ENCODE results near the gene FBXW5. TPM values are rescaled to one million over a fixed set of nuclear protein-coding genes. Genes with fewer than 3 reads are reported as not detected.

The FBXW5 gene
- total RNA-seq, 3 donors from 2014 or later, result 103 to 183 (median 126) TPM

GRCh38 chr9:136972743-136973142, 28.2 kb upstream of the FBXW5 start:
- no peak overlapping the region for H3K4me3 ChIP-seq
- H3K27ac ChIP-seq, result no peak overlapping the region
- no peaks in the 10 kb centered on the region for H3K27me3 ChIP-seq
- H3K9me3 ChIP-seq, result no peaks in the 10 kb centered on the region
- H3K4me1 ChIP-seq, result no peaks in the 10 kb centered on the region
- no peak for DNase-seq (ENCODE audit: low spot score in 2 of 2)
- TF ChIP-seq POLR2A (IDR thresholded peaks at IDR 0.05), result no peak
- no peak for TF ChIP-seq CTCF (IDR thresholded peaks at IDR 0.05)
- TF ChIP-seq POLR2AphosphoS5 (IDR thresholded peaks at IDR 0.05), result no peak
- no peaks in the 10 kb centered on the region for H3K36me3 ChIP-seq
- intact Hi-C loops (cut with DNase I; ENCODE audit: low total_unique reads), result no loop called here

GRCh38 chr9:136972335-136972734, 27.8 kb upstream of the FBXW5 start:
- TF ChIP-seq CTCF (IDR thresholded peaks at IDR 0.05) (no peak), POLR2AphosphoS5 (IDR thresholded peaks at IDR 0.05) (no peak), POLR2A (IDR thresholded peaks at IDR 0.05) (no peak)
- no peaks in the 10 kb centered on the region for H3K36me3 ChIP-seq
- H3K4me3 ChIP-seq, result no peak overlapping the region
- no peaks in the 10 kb centered on the region for H3K4me1 ChIP-seq
- no peaks in the 10 kb centered on the region for H3K27me3 ChIP-seq
- no peak overlapping the region for H3K27ac ChIP-seq
- intact Hi-C loops (cut with DNase I; ENCODE audit: low total_unique reads), result no loop called here
- no peaks in the 10 kb centered on the region for H3K9me3 ChIP-seq
- no peak for DNase-seq (ENCODE audit: low spot score in 2 of 2)

- no peaks in the 10 kb centered on the region for H3K4me1 ChIP-seq
- no peaks in the 10 kb centered on the region for H3K9me3 ChIP-seq
- intact Hi-C loops (cut with DNase I; ENCODE audit: low total_unique reads), result no loop called here
- TF ChIP-seq POLR2AphosphoS5 (IDR thresholded peaks at IDR 0.05), result no peak
- TF ChIP-seq POLR2A (IDR thresholded peaks at IDR 0.05), result no peak
- no peak for TF ChIP-seq CTCF (IDR thresholded peaks at IDR 0.05)
- H3K27me3 ChIP-seq, result no peaks in the 10 kb centered on the region
- DNase-seq (ENCODE audit: low spot score in 2 of 2), result no peak
- H3K27ac ChIP-seq, result no peak overlapping the region
- H3K36me3 ChIP-seq, result no peaks in the 10 kb centered on the region
- no peak overlapping the region for H3K4me3 ChIP-seq
These were observed 27.2 kb upstream of the FBXW5 start for GRCh38 chr9:136971746-136972145.

GRCh38 chr9:136970361-136970760, 25.8 kb upstream of the FBXW5 start:
- Histone ChIP-seq H3K27me3 (no peaks in the 10 kb centered on the region), H3K4me1 (no peaks in the 10 kb centered on the region), H3K4me3 (no peak overlapping the region), H3K27ac (no peak overlapping the region), H3K36me3 (no peaks in the 10 kb centered on the region), H3K9me3 (no peaks in the 10 kb centered on the region)
- intact Hi-C loops (cut with DNase I; ENCODE audit: low total_unique reads), result no loop called here
- DNase-seq (ENCODE audit: low spot score in 2 of 2), result no peak
- TF ChIP-seq CTCF (IDR thresholded peaks at IDR 0.05) (no peak), POLR2AphosphoS5 (IDR thresholded peaks at IDR 0.05) (no peak), POLR2A (IDR thresholded peaks at IDR 0.05) (no peak)

- Histone ChIP-seq H3K36me3 (no peaks in the 10 kb centered on the region), H3K9me3 (no peaks in the 10 kb centered on the region), H3K27ac (no peak overlapping the region), H3K27me3 (no peaks in the 10 kb centered on the region), H3K4me1 (no peaks in the 10 kb centered on the region), H3K4me3 (no peak overlapping the region)
- no peak for DNase-seq (ENCODE audit: low spot score in 2 of 2)
- intact Hi-C loops (cut with DNase I; ENCODE audit: low total_unique reads), result no loop called here
- TF ChIP-seq POLR2AphosphoS5 (IDR thresholded peaks at IDR 0.05), result no peak
- no peak for TF ChIP-seq CTCF (IDR thresholded peaks at IDR 0.05)
- TF ChIP-seq POLR2A (IDR thresholded peaks at IDR 0.05), result no peak
These were observed 25.2 kb upstream of the FBXW5 start for GRCh38 chr9:136969774-136970173.

Measured in breast epithelium (tissue), 4 donors.